Measurements from ENCODE around the gene PRKG2.

- TF ChIP-seq CTCF (IDR thresholded peaks at IDR 0.05): no peak
- no peak for TF ChIP-seq POLR2AphosphoS5 (IDR thresholded peaks at IDR 0.05)
Measured at GRCh38 chr4:81093720-81094401, 121.2 kb downstream of the PRKG2 start.
